Measurements from ENCODE around the gene FANCL. TPM values are rescaled to one million over a fixed set of nuclear protein-coding genes. Genes with fewer than 3 reads are reported as not detected.
"Not testable (repeated sequence)": the region's sequence is repeated elsewhere in the genome, so short reads cannot be mapped to it uniquely, and the experiment has no call there.

Gene FANCL
- total and polyA plus RNA-seq, 2 experiments from 2014 or later: 10.4 to 14.5 TPM

- Histone ChIP-seq H3K4me1 (ENCODE audit: insufficient read depth) (peaks cover 19% of the 10 kb centered on the region), H3K9ac (no peak overlapping the region), H3K9me2 (ENCODE audit: insufficient read depth) (no peaks in the 10 kb centered on the region), H3K36me3 (ENCODE audit: low read depth) (peaks cover 22% of the 10 kb centered on the region), H3K79me2 (ENCODE audit: insufficient read depth) (no peaks in the 10 kb centered on the region), H3K9me3 (ENCODE audit: low read depth) (no peaks in the 10 kb centered on the region), H4K20me1 (ENCODE audit: insufficient read depth) (no peaks in the 10 kb centered on the region), H3K27ac (no peak overlapping the region), H3K4me3 (no peak overlapping the region), H3K4me2 (ENCODE audit: unreplicated experiment) (no peak overlapping the region), H3F3A (ENCODE audit: insufficient read depth) (peaks cover 23% of the 10 kb centered on the region), H2AFZ (no peak overlapping the region), H3K27me3 (replicated peaks; ENCODE audit: insufficient read depth) (no peaks in the 10 kb centered on the region)
- in situ Hi-C loops (cut with MboI): no loop called here
- TF ChIP-seq EZH2phosphoT487 (IDR thresholded peaks at IDR 0.05; ENCODE audit: insufficient read depth, low read depth): no peak
- TF ChIP-seq EZH2 (IDR thresholded peaks at IDR 0.05; ENCODE audit: insufficient read depth, poor library complexity, severe bottlenecking): no peak
- peak; percentile 66 for DNase-seq
Observed at GRCh38 chr2:58156780-58157179, 84.3 kb downstream of the FANCL start.

- TF ChIP-seq EZH2phosphoT487 (IDR thresholded peaks at IDR 0.05; ENCODE audit: insufficient read depth, low read depth) (no peak), EZH2 (IDR thresholded peaks at IDR 0.05; ENCODE audit: insufficient read depth, poor library complexity, severe bottlenecking) (no peak)
- no peak overlapping the region for H3K4me3 ChIP-seq
Observed at GRCh38 chr2:58155160-58155778, 85.9 kb downstream of the FANCL start.

GRCh38 chr2:58146707-58147106 is 94.4 kb downstream of the FANCL start:
- no peaks in the 10 kb centered on the region for H3K9me3 ChIP-seq (ENCODE audit: low read depth)
- DNase-seq: peak; percentile 65
- H3F3A ChIP-seq (ENCODE audit: insufficient read depth): peaks cover 8% of the 10 kb centered on the region; the same call in 1 of the 2 replicates
- H3K9me2 ChIP-seq (ENCODE audit: insufficient read depth): no peaks in the 10 kb centered on the region
- H3K36me3 ChIP-seq (ENCODE audit: low read depth): no peaks in the 10 kb centered on the region
- TF ChIP-seq EZH2phosphoT487 (IDR thresholded peaks at IDR 0.05; ENCODE audit: insufficient read depth, low read depth) (no peak), EZH2 (IDR thresholded peaks at IDR 0.05; ENCODE audit: insufficient read depth, poor library complexity, severe bottlenecking) (no peak)
- H3K79me2 ChIP-seq (ENCODE audit: insufficient read depth): no peaks in the 10 kb centered on the region
- WGBS, 2 experiments (ENCODE audit: low coverage in 1 of 2, low lambda C conversion rate in 2 of 2, missing lambda C conversion rate in 2 of 2): 9 to 19% methylated on average over 1 of the region's 1 CpG
- in situ Hi-C loops (cut with MboI): loop anchor here (25.0 kb wide), 1 partner anchor 291 kb away; no protein-coding TSS in a partner anchor
- no peak overlapping the region for H2AFZ ChIP-seq
- H3K4me3 ChIP-seq: no peak overlapping the region
- H3K27ac ChIP-seq: no peak overlapping the region
- peak overlapping the region; percentile 8 for H3K4me2 ChIP-seq (ENCODE audit: unreplicated experiment)
- no peaks in the 10 kb centered on the region for H3K27me3 ChIP-seq (replicated peaks; ENCODE audit: insufficient read depth)
- peaks cover 9% of the 10 kb centered on the region for H3K4me1 ChIP-seq (ENCODE audit: insufficient read depth)
- H3K9ac ChIP-seq: no peak overlapping the region
- no peaks in the 10 kb centered on the region for H4K20me1 ChIP-seq (ENCODE audit: insufficient read depth)

More at GRCh38 chr2:58155160-58155778, 85.9 kb downstream of the FANCL start:
- Histone ChIP-seq H2AFZ (no peak overlapping the region), H3K36me3 (ENCODE audit: low read depth) (peaks cover 10% of the 10 kb centered on the region), H3K4me1 (ENCODE audit: insufficient read depth) (peaks cover 19% of the 10 kb centered on the region), H3K79me2 (ENCODE audit: insufficient read depth) (no peaks in the 10 kb centered on the region), H3F3A (ENCODE audit: insufficient read depth) (peaks cover 23% of the 10 kb centered on the region), H3K9me2 (ENCODE audit: insufficient read depth) (no peaks in the 10 kb centered on the region), H3K27me3 (replicated peaks; ENCODE audit: insufficient read depth) (no peaks in the 10 kb centered on the region), H3K27ac (no peak overlapping the region), H3K4me2 (ENCODE audit: unreplicated experiment) (no peak overlapping the region), H4K20me1 (ENCODE audit: insufficient read depth) (no peaks in the 10 kb centered on the region), H3K9me3 (ENCODE audit: low read depth) (no peaks in the 10 kb centered on the region), H3K9ac (no peak overlapping the region)
- in situ Hi-C loops (cut with MboI): no loop called here
- 81 to 93% methylated on average over 4 to 7 of the region's 7 CpGs for whole genome bisulfite sequencing, 2 experiments (ENCODE audit: low coverage in 1 of 2, low lambda C conversion rate in 2 of 2, missing lambda C conversion rate in 2 of 2)
- DNase-seq: no peak

DNA sequence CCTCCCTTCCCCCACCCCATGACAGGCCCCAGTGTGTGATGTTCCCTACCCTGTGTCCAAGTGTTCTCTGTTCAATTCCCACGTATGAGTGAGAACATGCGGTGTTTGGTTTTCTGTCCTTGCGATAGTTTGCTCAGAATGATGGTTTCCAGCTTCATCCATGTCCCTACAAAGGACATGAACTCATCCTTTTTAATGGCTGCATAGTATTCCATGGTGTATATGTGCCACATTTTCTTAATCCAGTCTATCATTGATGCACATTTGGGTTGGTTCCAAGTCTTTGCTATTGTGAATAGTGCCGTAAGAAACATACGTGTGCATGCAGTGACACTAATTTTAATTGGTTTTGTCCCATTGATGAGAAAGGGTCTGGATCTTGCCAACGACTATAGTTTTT is 95.4 kb downstream of the FANCL start:
- H3K4me3 ChIP-seq; DNase-seq; H3K36me3 ChIP-seq (ENCODE audit: low read depth); H3K4me2 ChIP-seq (ENCODE audit: unreplicated experiment); H3K9me3 ChIP-seq (ENCODE audit: low read depth); H3K9ac ChIP-seq; H3K9me2 ChIP-seq (ENCODE audit: insufficient read depth); H2AFZ ChIP-seq; H3K27me3 ChIP-seq (replicated peaks; ENCODE audit: insufficient read depth); H4K20me1 ChIP-seq (ENCODE audit: insufficient read depth); H3K79me2 ChIP-seq (ENCODE audit: insufficient read depth); H3K27ac ChIP-seq: not testable (repeated sequence)
- Histone ChIP-seq H3K4me1 (ENCODE audit: insufficient read depth) (peaks cover 14% of the 10 kb centered on the region), H3F3A (ENCODE audit: insufficient read depth) (peaks cover 10% of the 10 kb centered on the region; the same call in 1 of the 2 replicates)
- whole genome bisulfite sequencing, 2 experiments (ENCODE audit: low coverage in 1 of 2, low lambda C conversion rate in 2 of 2, missing lambda C conversion rate in 2 of 2): 99 to 100% methylated on average over 6 of the region's 6 CpGs
- in situ Hi-C loops (cut with MboI): loop anchor here (25.0 kb wide), 1 partner anchor 292 kb away; no protein-coding TSS in a partner anchor
